NOMO-1 treated with dmso at 0.1 percent for 144 hours (cell line): Measurements from ENCODE around the gene ALS2CL.

Experiments used
- DNase-seq: peaks from one replicate; lab custom pipeline; 2025; ENCODE audit not compliant: unreplicated experiment; lab: John Stamatoyannopoulos, UW

The ALS2CL gene

GRCh38 chr3:46665763-46666452 lies 27.6 kb downstream of the ALS2CL start:
- no peak for DNase-seq

- no peak for DNase-seq
Measured at GRCh38 chr3:46664971-46665762, 28.3 kb downstream of the ALS2CL start.

- DNase-seq = no peak
Measured at GRCh38 chr3:46664188-46664970, 29.1 kb downstream of the ALS2CL start.

- no peak for DNase-seq
Measured at GRCh38 chr3:46663591-46664135, 29.8 kb downstream of the ALS2CL start.

GRCh38 chr3:46662771-46663551 lies 30.5 kb downstream of the ALS2CL start:
- DNase-seq = no peak

GRCh38 chr3:46661776-46662766 lies 31.4 kb downstream of the ALS2CL start:
- no peak for DNase-seq

- DNase-seq = no peak
Measured at GRCh38 chr3:46660543-46661523, 32.6 kb downstream of the ALS2CL start.

- no peak for DNase-seq
Measured at GRCh38 chr3:46660003-46660402, 33.5 kb downstream of the ALS2CL start.

- no peak for DNase-seq
Measured at GRCh38 chr3:46659285-46659684, 34.2 kb downstream of the ALS2CL start.

- DNase-seq = no peak
Measured at GRCh38 chr3:46656778-46657556, 36.5 kb downstream of the ALS2CL start.

GRCh38 chr3:46655271-46655670 lies 38.2 kb downstream of the ALS2CL start:
- DNase-seq = no peak

- DNase-seq = no peak
Measured at GRCh38 chr3:46651084-46651483, 42.4 kb downstream of the ALS2CL start.

GRCh38 chr3:46649436-46649835 lies 44.0 kb downstream of the ALS2CL start:
- no peak for DNase-seq

- no peak for DNase-seq
Measured at GRCh38 chr3:46648096-46648495, 45.4 kb downstream of the ALS2CL start.

GRCh38 chr3:46646700-46647099 lies 46.8 kb downstream of the ALS2CL start:
- no peak for DNase-seq

- DNase-seq = no peak
Measured at GRCh38 chr3:46643701-46644100, 49.8 kb downstream of the ALS2CL start.

GRCh38 chr3:46642971-46643370 lies 50.5 kb downstream of the ALS2CL start:
- DNase-seq = no peak

- no peak for DNase-seq
Measured at GRCh38 chr3:46640927-46641326, 52.6 kb downstream of the ALS2CL start.
